Activated CD8-positive, alpha-beta memory T cell treated with anti-CD3 and anti-CD28 coated beads, Interleukin-2, amount 10 ng/mL, durations not matched to agents 7 days and 5 days (primary cell): Measurements from ENCODE around the gene HGS. TPM values are rescaled to one million over a fixed set of nuclear protein-coding genes. Genes with fewer than 3 reads are reported as not detected.
A peak's percentile ranks its signal among the peaks of the same experiment; 100 is the strongest.

Experiments
- ATAC-seq: fragments of 150-1000 bp; cut with Tn5 transposase; one replicate; pipeline ENCODE4 v1.10.0; 2021; ENCODE audit warnings: moderate library complexity
- CTCF ChIA-PET: fragments of 350-600 bp; sonication (Branson Sonifier 250); formaldehyde crosslinking; loops from one replicate; lab custom pipeline; 2021; ENCODE audit warnings: antibody characterized with exemption; lab: Charles Lee
- DNase-seq: peaks from one replicate; pipeline ENCODE4 v3.0.0-alpha.2; 2020
- H3K27ac Mint-ChIP-seq: one replicate; pipeline ENCODE4 v1.8.0; 2021; ENCODE audit warnings: mild to moderate bottlenecking, mixed read lengths
- H3K27me3 Mint-ChIP-seq: one replicate; pipeline ENCODE4 v1.8.0; 2021; ENCODE audit warnings: mixed read lengths
- H3K36me3 Mint-ChIP-seq: one replicate; pipeline ENCODE4 v1.8.0; 2021; ENCODE audit warnings: mild to moderate bottlenecking, mixed read lengths
- H3K4me1 Mint-ChIP-seq: one replicate; pipeline ENCODE4 v1.8.0; 2021; ENCODE audit warnings: mixed read lengths
- H3K4me3 Mint-ChIP-seq: one replicate; pipeline ENCODE4 v1.8.0; 2021; ENCODE audit warnings: mild to moderate bottlenecking, moderate library complexity, mixed read lengths
- H3K9me3 Mint-ChIP-seq: one replicate; pipeline ENCODE4 v1.8.0; 2022; ENCODE audit warnings: low read depth, mixed read lengths
- total RNA-seq, 2 experiments: library from RNA; stranded (reverse); gene quantifications; one replicate each; pipeline ENCODE4 v1.2.3, GENCODE V29; 2021

The HGS gene
- total RNA-seq, 2 experiments from 2014 or later = 145 to 159 TPM

- ATAC-seq (no peak), DNase-seq (no peak)
- Mint-ChIP-seq H3K27me3 (peaks cover 18% of the 10 kb centered on the region), H3K9me3 (no peaks in the 10 kb centered on the region), H3K4me3 (no peak overlapping the region), H3K36me3 (no peaks in the 10 kb centered on the region), H3K27ac (no peak overlapping the region), H3K4me1 (peaks cover 1% of the 10 kb centered on the region)
- CTCF ChIA-PET = no interaction called here
Observed at GRCh38 chr17:81647640-81648012, 36.2 kb upstream of the HGS start.

- CTCF ChIA-PET = no interaction called here
- Mint-ChIP-seq H3K27me3 (peaks cover 18% of the 10 kb centered on the region), H3K27ac (no peak overlapping the region), H3K4me3 (no peak overlapping the region), H3K9me3 (no peaks in the 10 kb centered on the region), H3K36me3 (no peaks in the 10 kb centered on the region), H3K4me1 (peaks cover 6% of the 10 kb centered on the region)
- DNase-seq (no peak), ATAC-seq (no peak)
Observed at GRCh38 chr17:81648013-81648706, 35.7 kb upstream of the HGS start.

GRCh38 chr17:81648707-81649085 is 35.1 kb upstream of the HGS start:
- CTCF ChIA-PET = no interaction called here
- Mint-ChIP-seq H3K4me3 (no peak overlapping the region), H3K27ac (no peak overlapping the region), H3K9me3 (no peaks in the 10 kb centered on the region), H3K4me1 (peaks cover 12% of the 10 kb centered on the region), H3K27me3 (peaks cover 18% of the 10 kb centered on the region), H3K36me3 (no peaks in the 10 kb centered on the region)
- DNase-seq = no peak
- no peak for ATAC-seq

GRCh38 chr17:81650951-81651350 is 32.9 kb upstream of the HGS start:
- ATAC-seq (no peak), DNase-seq (no peak)
- Mint-ChIP-seq H3K9me3 (no peaks in the 10 kb centered on the region), H3K36me3 (no peaks in the 10 kb centered on the region), H3K4me1 (peaks cover 17% of the 10 kb centered on the region), H3K27ac (no peak overlapping the region), H3K27me3 (peaks cover 18% of the 10 kb centered on the region), H3K4me3 (no peak overlapping the region)
- CTCF ChIA-PET = no interaction called here

GRCh38 chr17:81651692-81652091 is 32.1 kb upstream of the HGS start:
- Mint-ChIP-seq H3K4me1 (peaks cover 17% of the 10 kb centered on the region), H3K27ac (no peak overlapping the region), H3K4me3 (no peak overlapping the region), H3K27me3 (peaks cover 18% of the 10 kb centered on the region), H3K9me3 (no peaks in the 10 kb centered on the region), H3K36me3 (no peaks in the 10 kb centered on the region)
- no peak for DNase-seq
- no peak for ATAC-seq
- CTCF ChIA-PET = no interaction called here

GRCh38 chr17:81652906-81653771 is 30.7 kb upstream of the HGS start:
- CTCF ChIA-PET = interaction anchor here (0.7 to 1.4 kb wide), 3 partner anchors 10 to 14 kb away, joined by 3 to 5 read pairs (median 3); no protein-coding TSS in a partner anchor
- Mint-ChIP-seq H3K36me3 (no peaks in the 10 kb centered on the region), H3K27me3 (peaks cover 9% of the 10 kb centered on the region), H3K27ac (peak overlapping the region; percentile 77), H3K4me3 (peak overlapping the region; percentile 73), H3K4me1 (peaks cover 25% of the 10 kb centered on the region), H3K9me3 (no peaks in the 10 kb centered on the region)
- peak; percentile 64 for DNase-seq
- peak; percentile 70 for ATAC-seq

GRCh38 chr17:81655378-81656117 is 28.3 kb upstream of the HGS start:
- Mint-ChIP-seq H3K4me3 (no peak overlapping the region), H3K27me3 (no peaks in the 10 kb centered on the region), H3K27ac (no peak overlapping the region), H3K9me3 (no peaks in the 10 kb centered on the region), H3K4me1 (peaks cover 25% of the 10 kb centered on the region), H3K36me3 (no peaks in the 10 kb centered on the region)
- CTCF ChIA-PET = no interaction called here
- ATAC-seq (no peak), DNase-seq (no peak)

GRCh38 chr17:81656118-81656743 is 27.6 kb upstream of the HGS start, which contains the start of gene PDE6G:
Gene PDE6G (minus strand): TSS chr17:81656542. CDS start chr17:81653305, 3,237 bp downstream.
- H3K9me3 Mint-ChIP-seq = no peaks in the 10 kb centered on the region
- ATAC-seq (no peak), DNase-seq (no peak)
- no peaks in the 10 kb centered on the region for H3K36me3 Mint-ChIP-seq
- no peak within 1 kb of the TSS for H3K4me3 Mint-ChIP-seq
- CTCF ChIA-PET = no interaction called here
- no peak within 1 kb of the TSS for H3K27ac Mint-ChIP-seq
- H3K4me1 Mint-ChIP-seq = peaks cover 25% of the 10 kb centered on the region
- no peaks in the 10 kb centered on the region for H3K27me3 Mint-ChIP-seq

GRCh38 chr17:81656835-81657234 is 27.0 kb upstream of the HGS start:
- ATAC-seq = no peak
- Mint-ChIP-seq H3K27ac (no peak overlapping the region), H3K36me3 (no peaks in the 10 kb centered on the region), H3K27me3 (no peaks in the 10 kb centered on the region), H3K4me1 (peaks cover 24% of the 10 kb centered on the region), H3K4me3 (no peak overlapping the region), H3K9me3 (no peaks in the 10 kb centered on the region)
- no peak for DNase-seq
- CTCF ChIA-PET = no interaction called here

GRCh38 chr17:81659038-81659437 is 24.8 kb upstream of the HGS start:
- Mint-ChIP-seq H3K4me1 (peaks cover 24% of the 10 kb centered on the region), H3K27me3 (no peaks in the 10 kb centered on the region), H3K27ac (no peak overlapping the region), H3K9me3 (no peaks in the 10 kb centered on the region), H3K36me3 (no peaks in the 10 kb centered on the region), H3K4me3 (no peak overlapping the region)
- CTCF ChIA-PET = no interaction called here
- no peak for ATAC-seq
- DNase-seq = no peak

- CTCF ChIA-PET = no interaction called here
- ATAC-seq = no peak
- DNase-seq = no peak
- Mint-ChIP-seq H3K4me3 (no peak overlapping the region), H3K27me3 (no peaks in the 10 kb centered on the region), H3K36me3 (peaks cover 11% of the 10 kb centered on the region), H3K4me1 (peaks cover 36% of the 10 kb centered on the region), H3K27ac (no peak overlapping the region), H3K9me3 (no peaks in the 10 kb centered on the region)
Observed at GRCh38 chr17:81660441-81660840, 23.4 kb upstream of the HGS start.

GRCh38 chr17:81662002-81662401 is 21.8 kb upstream of the HGS start:
- Mint-ChIP-seq H3K4me3 (no peak overlapping the region), H3K9me3 (no peaks in the 10 kb centered on the region), H3K4me1 (peaks cover 41% of the 10 kb centered on the region), H3K27ac (no peak overlapping the region), H3K27me3 (no peaks in the 10 kb centered on the region), H3K36me3 (peaks cover 21% of the 10 kb centered on the region)
- CTCF ChIA-PET = no interaction called here
- ATAC-seq = no peak
- no peak for DNase-seq

GRCh38 chr17:81664051-81664470 is 19.8 kb upstream of the HGS start:
- no peaks in the 10 kb centered on the region for H3K27me3 Mint-ChIP-seq
- peaks cover 31% of the 10 kb centered on the region for H3K36me3 Mint-ChIP-seq
- peaks cover 53% of the 10 kb centered on the region for H3K4me1 Mint-ChIP-seq
- CTCF ChIA-PET = no interaction called here
- H3K9me3 Mint-ChIP-seq = no peaks in the 10 kb centered on the region
- H3K4me3 Mint-ChIP-seq = no peak overlapping the region
- peak overlapping the region; percentile 94 for H3K27ac Mint-ChIP-seq
- ATAC-seq = no peak
- DNase-seq = no peak
